ENCODE data around the gene CTDSP1. TPM values are rescaled to one million over a fixed set of nuclear protein-coding genes. Genes with fewer than 3 reads are reported as not detected.

Gene CTDSP1
- total RNA-seq, 4 donors from 2014 or later, result 77.6 to 147 (median 93.7) TPM

DNA sequence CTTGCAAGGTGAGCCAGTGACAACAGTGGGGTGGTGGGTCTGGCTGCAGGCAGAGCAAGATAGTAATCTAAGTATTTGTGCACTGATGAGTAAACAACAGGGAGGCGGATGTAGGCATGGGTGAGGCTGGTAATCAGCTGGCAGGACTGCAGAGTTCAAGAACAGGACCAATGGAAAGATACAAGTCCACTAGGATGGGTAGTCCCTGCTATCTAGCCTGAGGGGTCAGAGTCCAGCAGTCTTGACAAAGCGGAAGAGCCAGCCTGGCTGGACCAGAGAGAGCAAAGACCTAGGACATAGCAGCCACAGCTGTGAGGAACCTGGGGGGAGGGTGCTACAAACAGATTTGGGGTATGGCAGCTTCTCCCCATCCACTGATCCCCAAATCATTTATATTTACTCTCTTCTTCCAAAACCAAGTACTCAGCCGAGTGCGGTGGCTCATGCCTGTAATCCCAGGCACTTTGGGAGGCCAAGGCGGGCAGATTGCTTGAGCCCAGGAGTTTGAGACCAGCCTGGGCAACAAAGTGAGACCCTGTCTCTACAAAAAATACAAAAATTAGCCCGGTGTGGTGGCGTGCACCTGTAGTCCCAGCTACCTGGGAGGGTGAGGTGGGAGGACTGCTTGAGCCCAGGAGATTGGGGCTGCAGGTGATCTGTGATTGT lies 45.2 kb downstream of the CTDSP1 start:
- ATAC-seq (ENCODE audit: low FRiP score) (no peak), DNase-seq (ENCODE audit: low spot score) (no peak)
- TF ChIP-seq, protein P1, sequence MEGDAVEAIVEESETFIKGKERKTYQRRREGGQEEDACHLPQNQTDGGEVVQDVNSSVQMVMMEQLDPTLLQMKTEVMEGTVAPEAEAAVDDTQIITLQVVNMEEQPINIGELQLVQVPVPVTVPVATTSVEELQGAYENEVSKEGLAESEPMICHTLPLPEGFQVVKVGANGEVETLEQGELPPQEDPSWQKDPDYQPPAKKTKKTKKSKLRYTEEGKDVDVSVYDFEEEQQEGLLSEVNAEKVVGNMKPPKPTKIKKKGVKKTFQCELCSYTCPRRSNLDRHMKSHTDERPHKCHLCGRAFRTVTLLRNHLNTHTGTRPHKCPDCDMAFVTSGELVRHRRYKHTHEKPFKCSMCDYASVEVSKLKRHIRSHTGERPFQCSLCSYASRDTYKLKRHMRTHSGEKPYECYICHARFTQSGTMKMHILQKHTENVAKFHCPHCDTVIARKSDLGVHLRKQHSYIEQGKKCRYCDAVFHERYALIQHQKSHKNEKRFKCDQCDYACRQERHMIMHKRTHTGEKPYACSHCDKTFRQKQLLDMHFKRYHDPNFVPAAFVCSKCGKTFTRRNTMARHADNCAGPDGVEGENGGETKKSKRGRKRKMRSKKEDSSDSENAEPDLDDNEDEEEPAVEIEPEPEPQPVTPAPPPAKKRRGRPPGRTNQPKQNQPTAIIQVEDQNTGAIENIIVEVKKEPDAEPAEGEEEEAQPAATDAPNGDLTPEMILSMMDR (IDR thresholded peaks at IDR 0.05), result no peak

DNA sequence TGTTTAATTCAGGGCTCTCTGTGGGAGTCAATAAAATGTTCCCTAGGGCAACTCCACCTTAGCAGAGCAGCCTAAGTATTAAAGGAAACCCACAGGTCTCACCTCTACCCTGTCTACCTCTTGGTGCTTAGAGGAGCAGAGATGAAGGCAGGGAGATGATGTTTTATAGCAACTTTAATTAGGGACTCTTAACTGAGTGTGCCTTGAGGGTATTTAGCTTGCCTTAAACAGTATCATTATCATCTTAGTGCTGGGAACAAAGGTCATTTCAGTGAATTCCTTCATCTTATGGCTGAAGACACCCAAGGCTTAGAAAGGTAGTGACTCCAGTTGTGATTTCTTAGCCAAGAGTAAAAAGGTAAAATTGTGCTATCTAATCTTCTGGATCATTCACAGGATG lies 45.9 kb downstream of the CTDSP1 start:
- no peak for ATAC-seq (ENCODE audit: low FRiP score)
- TF ChIP-seq, protein P1 (IDR thresholded peaks at IDR 0.05), result no peak

DNA sequence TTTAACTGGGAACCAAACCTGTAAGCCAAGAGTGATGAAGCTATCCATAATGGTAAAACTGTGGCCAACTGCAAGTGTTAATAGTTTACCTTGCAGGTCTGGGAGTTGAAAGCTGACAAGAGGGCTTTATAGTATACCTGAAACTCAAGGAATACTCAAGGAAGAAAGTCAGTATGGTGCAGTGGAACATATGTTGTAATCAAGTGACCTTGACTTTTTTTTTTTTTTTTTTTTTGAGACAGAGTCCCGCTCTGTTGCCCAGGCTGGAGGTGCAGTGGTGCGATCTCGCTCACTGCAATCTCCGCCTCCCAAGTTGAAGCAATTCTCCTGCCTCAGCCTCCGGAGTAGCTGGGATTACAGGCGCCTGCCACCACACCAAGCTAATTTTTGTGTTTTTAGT lies 46.9 kb downstream of the CTDSP1 start:
- DNase-seq (ENCODE audit: low spot score) (no peak), ATAC-seq (ENCODE audit: low FRiP score) (no peak)
- TF ChIP-seq, protein P1 (IDR thresholded peaks at IDR 0.05), result no peak

More for the DNA sequence above, 45.9 kb downstream of the CTDSP1 start:
- no peak for DNase-seq (ENCODE audit: low spot score)

DNA sequence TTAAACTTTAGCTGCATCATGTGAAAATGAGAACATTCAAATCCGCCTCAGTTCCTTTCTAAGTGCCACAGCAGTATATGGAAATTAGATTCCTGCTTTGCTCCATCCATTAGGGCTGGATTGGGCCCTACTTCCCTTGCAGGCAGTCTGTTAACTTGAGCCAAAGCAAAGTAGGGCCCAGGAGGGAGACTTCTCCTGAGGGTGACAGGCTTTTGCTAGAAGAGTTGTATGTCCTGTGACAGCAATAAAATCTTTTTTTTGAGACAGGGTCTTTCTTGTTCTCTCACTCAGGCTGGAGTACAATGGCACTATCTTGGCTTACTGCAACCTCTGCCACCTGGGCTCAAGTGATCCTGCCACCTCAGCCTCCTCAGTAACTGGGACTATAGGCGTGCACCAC lies 47.4 kb downstream of the CTDSP1 start:
- no peak for ATAC-seq (ENCODE audit: low FRiP score)
- TF ChIP-seq, protein P1 (IDR thresholded peaks at IDR 0.05), result no peak
- no peak for DNase-seq (ENCODE audit: low spot score)

DNA sequence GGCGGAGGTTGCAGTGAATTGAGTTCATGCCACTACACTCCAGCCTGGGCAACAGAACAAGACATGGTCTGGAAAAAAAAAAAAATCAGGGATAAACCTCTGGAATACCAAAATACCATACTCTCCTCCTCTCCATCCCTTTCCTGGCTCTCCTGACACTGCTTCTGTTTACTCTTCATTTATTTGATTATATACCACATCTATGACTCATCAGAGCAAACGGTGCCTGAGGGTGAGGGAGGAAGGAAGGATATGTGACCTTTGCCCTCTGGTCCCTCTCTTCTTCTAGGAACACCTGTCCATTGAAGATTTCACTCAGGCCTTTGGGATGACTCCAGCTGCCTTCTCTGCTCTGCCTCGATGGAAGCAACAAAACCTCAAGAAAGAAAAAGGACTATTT lies 49.3 kb downstream of the CTDSP1 start:
- TF ChIP-seq, protein P1 (IDR thresholded peaks at IDR 0.05), result no peak
- ATAC-seq (ENCODE audit: low FRiP score) (no peak), DNase-seq (ENCODE audit: low spot score) (no peak)

DNA sequence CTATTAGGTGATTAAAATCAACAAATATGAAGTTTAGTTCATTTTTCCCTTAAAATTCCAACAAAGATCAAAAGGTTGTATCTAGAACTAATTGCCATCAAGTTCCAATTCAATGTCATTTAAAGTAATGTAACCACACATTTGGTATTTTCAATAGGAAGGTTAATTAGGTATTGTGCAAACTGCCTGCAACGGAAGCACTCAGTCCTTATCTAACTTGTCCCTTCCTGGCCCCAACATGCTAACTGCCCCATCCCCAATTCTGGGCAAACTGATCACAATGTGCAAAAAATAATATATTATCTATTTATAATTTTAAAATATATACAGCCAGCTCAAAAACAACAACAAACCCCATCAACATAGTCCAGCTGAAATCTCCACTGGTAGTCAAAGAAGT lies 52.4 kb downstream of the CTDSP1 start:
- DNase-seq (ENCODE audit: low spot score) (no peak), ATAC-seq (ENCODE audit: low FRiP score) (no peak)
- TF ChIP-seq, protein P1 (IDR thresholded peaks at IDR 0.05), result no peak

Small RNA genes within 50 kb of the gene (small RNA-seq; reads per million reads assigned to genes)
- gene MIR26B, result 351 reads per million, percentile 98 among the genes with 10 or more reads in this experiment

Other genes starting within 250 kb of the CTDSP1 start
- gene CXCR1, start 232.9 kb upstream of the CTDSP1 start, total RNA-seq, result 10 to 100 TPM in 1 of 4 donors, under 1 TPM in 3; 0.36 to 26.8 (median 0.64) TPM
- gene ARPC2, start 182.7 kb upstream of the CTDSP1 start, total RNA-seq, result 100 to 1,000 TPM; 278 to 384 (median 348) TPM
- 10 to 100 TPM; 24.7 to 74.2 (median 59.1) TPM for gene GPBAR1, start 138.9 kb upstream of the CTDSP1 start, total RNA-seq
- 100 to 1,000 TPM; 122 to 165 (median 140) TPM for gene AAMP, start 129.7 kb upstream of the CTDSP1 start, total RNA-seq
- 10 to 100 TPM; 25.5 to 38.0 (median 31.3) TPM for gene PNKD, start 129.3 kb upstream of the CTDSP1 start, total RNA-seq
- gene TMBIM1, start 107.4 kb upstream of the CTDSP1 start, total RNA-seq, result 100 to 1,000 TPM; 190 to 689 (median 399) TPM
- gene CATIP, start 43.0 kb upstream of the CTDSP1 start, total RNA-seq, result not detected
- gene SLC11A1, start 17.6 kb upstream of the CTDSP1 start, total RNA-seq, result 100 to 1,000 TPM in 2 of 4 donors, 10 to 100 TPM in 2; 40.0 to 218 (median 127) TPM
- not detected for gene VIL1, start 19.3 kb downstream of the CTDSP1 start, total RNA-seq
- gene USP37, start 168.5 kb downstream of the CTDSP1 start, total RNA-seq, result 10 to 100 TPM in 2 of 4 donors, 1 to 10 TPM in 2; 8.5 to 44.6 (median 12.2) TPM
- 10 to 100 TPM; 35.7 to 88.7 (median 57.9) TPM for gene CNOT9, start 169.0 kb downstream of the CTDSP1 start, total RNA-seq
- 1 to 10 TPM in 3 of 4 donors, under 1 TPM in 1; 0.56 to 2.9 (median 2.0) TPM for gene PLCD4, start 208.0 kb downstream of the CTDSP1 start, total RNA-seq